Left lung (tissue), 10 donors: ENCODE results near the gene SPSB1. TPM values are rescaled to one million over a fixed set of nuclear protein-coding genes. Genes with fewer than 3 reads are reported as not detected.

Experiments used
- ATAC-seq: fragments of 200-7000 bp; cut with Tn5 transposase; one replicate; pipeline ENCODE4 v1.9.1; 2020; ENCODE audit warnings: moderate library complexity
- DNase-seq, 4 donors: peaks; one replicate each; pipeline ENCODE4 v3.0.0-alpha.2; 2013 to 2020
- H3K27ac ChIP-seq, 2 donors: fragments of 200-600 bp; sonication (generic) in 1 of 2; one replicate each; pipeline versions ENCODE4 v1.5.0 to v1.8.0; 2020 to 2021
- H3K27me3 ChIP-seq, 2 donors: fragments of 200-600 bp; sonication (generic) in 1 of 2; one replicate each; pipeline versions ENCODE4 v1.5.0 to v1.8.0; 2020 to 2021
- H3K36me3 ChIP-seq, 2 donors: fragments of 200-600 bp; sonication (generic) in 1 of 2; one replicate each; pipeline versions ENCODE4 v1.5.0 to v1.8.0; 2020 to 2021
- H3K4me1 ChIP-seq, 2 donors: fragments of 200-600 bp; one replicate each; pipeline ENCODE4 v1.8.0; 2021
- H3K4me3 ChIP-seq, 2 donors: fragments of 200-600 bp; sonication (generic) in 1 of 2; one replicate each; pipeline versions ENCODE4 v1.5.0 to v1.8.0; 2020 to 2021; ENCODE audit warnings: mild to moderate bottlenecking in 1 of 2
- H3K9me3 ChIP-seq, 2 donors: fragments of 200-600 bp; sonication (generic) in 1 of 2; one replicate each; pipeline versions ENCODE4 v1.5.0 to v1.8.0; 2020 to 2021
- CTCF ChIP-seq, 2 donors: fragments of 200-600 bp; sonication (generic) in 1 of 2; IDR thresholded peaks; one replicate each; pipeline versions ENCODE4 v1.5.0 to v1.8.0; 2021; ENCODE audit warnings: antibody characterized with exemption in 2 of 2
- intact Hi-C, 2 donors: fragments of 100-400 bp; cut with DNase I; formaldehyde crosslinking; loops; one replicate each; pipeline versions ENCODE4 v1.11.2 to v1.14.2; 2022
- polyA plus RNA-seq, 6 donors: library from polyadenylated mRNA; unstranded; fragments of 120-200 nt; gene quantifications; one replicate each; pipeline ENCODE4 v1.2.1, GENCODE V29; 2013; ENCODE audit not compliant: insufficient read length in 6 of 6
- total RNA-seq, 2 donors: library from RNA; stranded (reverse); fragmentation: NEBNext Ultra II Directional; extraction: Animal tissue kit (Norgen Biotek cat#: 25700); gene quantifications; one replicate each; pipeline ENCODE4 v1.2.1, GENCODE V29; 2021
- donor health status: DM: no; HTN: yes; CAD: no.
- donor health status: DM: no; HTN: no; CAD: no.

Gene SPSB1
- total and polyA plus RNA-seq, 8 donors: 6.1 to 39.4 (median 7.9) TPM

- H3K27ac ChIP-seq: no peak overlapping the region
- DNase-seq (no peak), ATAC-seq (no peak)
- intact Hi-C loops: no loop called here
- no peak overlapping the region for H3K4me3 ChIP-seq
- H3K9me3 ChIP-seq: no peaks in the 10 kb centered on the region
- H3K4me1 ChIP-seq: peaks cover 12 to 29% of the 10 kb centered on the region in 2 donors
- TF ChIP-seq CTCF (IDR thresholded peaks at IDR 0.05): no peak
- H3K27me3 ChIP-seq: no peaks in the 10 kb centered on the region
- no peaks in the 10 kb centered on the region for H3K36me3 ChIP-seq
Observed at GRCh38 chr1:9324246-9325096, 31.8 kb downstream of the SPSB1 start.

GRCh38 chr1:9326596-9326995, 33.9 kb downstream of the SPSB1 start:
- Histone ChIP-seq H3K4me1 (peaks cover 9% of the 10 kb centered on the region in 2 donors), H3K4me3 (no peak overlapping the region), H3K9me3 (no peaks in the 10 kb centered on the region), H3K27ac (peak overlapping the region in 1 of 2 donors; percentile 57), H3K27me3 (no peaks in the 10 kb centered on the region), H3K36me3 (no peaks in the 10 kb centered on the region)
- intact Hi-C loops: no loop called here
- TF ChIP-seq CTCF (IDR thresholded peaks at IDR 0.05): no peak
- DNase-seq (peak in 1 of 4 donors; percentile 52), ATAC-seq (peak; percentile 32)

- Histone ChIP-seq H3K27ac (no peak overlapping the region), H3K9me3 (no peaks in the 10 kb centered on the region), H3K27me3 (no peaks in the 10 kb centered on the region), H3K4me3 (no peak overlapping the region), H3K36me3 (no peaks in the 10 kb centered on the region), H3K4me1 (peaks cover 0 to 9% of the 10 kb centered on the region in 2 donors)
- ATAC-seq (no peak), DNase-seq (no peak)
- intact Hi-C loops: no loop called here
- TF ChIP-seq CTCF (IDR thresholded peaks at IDR 0.05): no peak
Observed at GRCh38 chr1:9328201-9328600, 35.5 kb downstream of the SPSB1 start.

- Histone ChIP-seq H3K9me3 (no peaks in the 10 kb centered on the region), H3K27ac (no peak overlapping the region), H3K4me3 (no peak overlapping the region), H3K4me1 (peaks cover 0 to 9% of the 10 kb centered on the region in 2 donors), H3K36me3 (no peaks in the 10 kb centered on the region), H3K27me3 (no peaks in the 10 kb centered on the region)
- intact Hi-C loops: no loop called here
- ATAC-seq: no peak
- no peak for DNase-seq
- no peak for TF ChIP-seq CTCF (IDR thresholded peaks at IDR 0.05)
Observed at GRCh38 chr1:9328715-9329114, 36.0 kb downstream of the SPSB1 start.

GRCh38 chr1:9331016-9331415, 38.3 kb downstream of the SPSB1 start:
- no peak for TF ChIP-seq CTCF (IDR thresholded peaks at IDR 0.05)
- DNase-seq: no peak
- H3K27ac ChIP-seq: no peak overlapping the region
- H3K4me1 ChIP-seq: peaks cover 0 to 4% of the 10 kb centered on the region in 2 donors
- H3K36me3 ChIP-seq: no peaks in the 10 kb centered on the region
- intact Hi-C loops: no loop called here
- H3K9me3 ChIP-seq: no peaks in the 10 kb centered on the region
- ATAC-seq: no peak
- H3K4me3 ChIP-seq: no peak overlapping the region
- no peaks in the 10 kb centered on the region for H3K27me3 ChIP-seq
